Measurements from ENCODE around the gene CDA.

Gene CDA

DNA sequence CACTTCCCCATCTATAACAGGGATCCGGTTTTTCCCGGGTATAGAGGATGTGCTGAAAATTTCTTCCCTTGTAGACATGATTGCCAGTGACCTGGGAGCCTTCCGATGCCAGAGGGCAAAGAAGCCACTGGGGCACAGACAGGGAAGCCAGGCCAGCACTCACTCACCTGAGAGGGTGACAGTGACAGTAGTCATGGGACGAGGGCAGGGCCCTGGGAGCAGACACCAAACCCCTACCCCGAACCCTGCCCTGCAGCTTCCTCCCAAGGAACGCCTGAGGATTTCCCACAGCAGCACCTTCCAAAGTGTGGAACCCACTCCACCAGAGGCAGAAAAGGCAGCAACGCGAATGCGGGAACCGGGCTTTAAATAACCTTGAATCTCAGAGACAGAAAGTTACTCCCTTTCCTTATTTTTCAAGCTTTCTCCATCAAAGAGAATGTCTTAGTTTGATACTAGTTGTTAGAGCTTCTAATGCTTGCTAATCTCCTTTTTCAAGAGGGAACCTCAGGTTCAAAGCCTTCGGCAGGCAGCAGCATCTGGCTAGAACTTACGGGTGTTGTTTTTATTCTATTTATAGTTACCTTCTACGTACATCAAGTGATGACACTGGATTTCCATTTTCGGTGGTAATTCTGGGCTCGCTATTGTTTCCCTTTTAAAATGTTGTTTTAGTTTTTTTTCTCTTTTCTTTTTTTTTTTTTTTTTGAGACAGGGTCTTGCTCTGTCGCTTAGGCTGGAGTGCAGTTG is 69.4 kb downstream of the CDA start:
- no peak for DNase-seq

DNA sequence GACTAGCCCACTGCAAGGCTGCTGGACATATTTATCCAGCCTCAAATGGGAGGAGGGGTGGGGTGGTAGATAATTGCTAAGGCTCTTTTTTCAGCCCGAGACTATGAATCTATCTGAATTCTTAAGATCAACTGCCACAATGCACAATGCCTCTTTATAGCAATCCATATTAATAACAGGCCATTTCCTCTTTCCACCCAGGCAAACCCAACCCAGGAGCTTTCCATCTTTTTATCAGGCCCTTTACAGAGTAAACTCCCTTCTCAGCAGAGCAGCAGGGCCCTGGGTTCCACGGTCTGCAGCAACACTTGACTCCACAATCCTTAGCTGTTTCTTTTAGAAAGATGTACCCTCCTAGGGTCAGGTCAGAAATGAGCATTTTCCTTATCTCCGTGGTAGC is 71.5 kb downstream of the CDA start:
- no peak for DNase-seq

DNA sequence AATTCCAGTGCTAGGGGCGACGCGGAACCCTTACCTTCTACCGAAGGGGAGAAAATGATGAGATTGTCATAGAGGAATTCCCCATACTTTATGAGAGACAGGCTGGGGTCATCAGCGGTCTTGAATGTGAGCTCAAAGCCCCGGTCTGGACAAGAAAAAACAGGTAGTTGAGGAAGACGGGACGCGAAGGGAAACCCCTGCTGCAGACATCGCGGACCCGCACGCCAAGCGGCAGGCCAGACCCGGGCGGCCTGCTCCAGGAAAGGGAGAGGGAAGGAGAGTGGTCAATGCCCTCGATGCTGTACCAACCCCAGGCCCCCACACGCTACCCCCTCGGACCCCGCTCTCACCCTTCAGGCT is 71.9 kb downstream of the CDA start:
- no peak for DNase-seq

DNA sequence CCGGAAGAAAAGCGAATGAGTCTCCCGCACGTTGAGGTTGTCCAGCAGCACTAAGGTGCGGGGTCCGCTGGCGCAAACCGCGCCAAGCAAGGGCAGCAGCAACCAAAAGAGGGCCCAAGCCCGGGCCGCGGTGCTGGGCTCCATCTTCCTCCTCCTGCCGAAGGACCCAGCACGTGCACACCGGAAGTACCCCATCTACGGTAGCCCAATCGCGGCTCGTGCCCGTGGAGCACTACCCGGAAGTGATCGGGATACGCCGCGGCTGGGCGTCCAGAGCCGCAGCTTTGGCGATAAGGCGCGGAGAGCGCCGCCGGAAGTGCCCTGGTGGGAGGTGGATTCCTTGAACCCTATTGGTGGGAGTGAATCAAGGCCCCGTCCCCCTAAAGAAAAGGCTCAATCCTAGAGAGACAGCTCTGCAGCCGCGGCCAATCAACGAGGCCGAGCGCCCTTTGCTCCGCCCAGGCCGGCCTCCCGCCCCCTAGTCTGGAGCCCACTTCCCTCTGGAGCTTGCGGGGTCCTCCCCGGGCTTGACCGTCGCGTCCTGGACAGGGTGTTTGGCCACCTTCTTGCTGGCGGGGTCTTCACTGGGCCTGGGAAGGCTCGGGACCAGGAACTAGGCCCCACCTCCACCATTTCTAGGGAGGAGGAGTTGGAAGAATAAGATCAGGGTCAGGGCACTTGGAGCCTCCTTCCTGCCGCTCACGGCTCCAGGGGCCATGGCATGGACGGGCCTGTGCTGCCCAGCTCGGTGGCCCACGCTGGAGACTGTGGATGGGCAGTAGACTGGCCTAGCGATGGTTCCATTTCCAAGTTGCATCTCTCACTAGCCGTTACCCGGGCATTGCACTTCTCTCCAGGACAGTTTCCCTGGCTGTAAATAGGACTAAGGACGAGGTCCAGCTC is 72.6 kb downstream of the CDA start, which contains the start of gene DDOST:
Gene DDOST, minus strand, starts transcription at position 163 of the 903 bp plus-strand sequence. Its CDS starts 19 bp downstream, at position 144.
- DNase-seq: peak; percentile 96

DNA sequence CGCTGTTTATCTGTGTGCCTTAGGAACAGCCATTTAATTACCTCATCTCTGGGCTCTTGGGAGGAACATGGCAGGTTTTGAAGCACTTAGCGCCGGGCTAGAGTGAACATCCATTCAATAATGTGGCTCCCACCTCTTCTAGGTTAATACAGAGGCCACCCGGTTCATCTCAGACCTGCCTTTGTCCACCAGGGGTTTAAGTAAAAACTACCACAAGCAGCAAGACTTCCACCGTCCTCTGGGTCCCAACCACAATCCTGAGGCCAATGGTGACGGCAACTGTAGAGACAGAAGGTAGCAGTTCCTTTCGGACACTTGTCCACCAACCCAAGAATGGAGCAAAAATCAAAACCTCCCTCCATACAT is 73.2 kb downstream of the CDA start:
- no peak for DNase-seq

DNA sequence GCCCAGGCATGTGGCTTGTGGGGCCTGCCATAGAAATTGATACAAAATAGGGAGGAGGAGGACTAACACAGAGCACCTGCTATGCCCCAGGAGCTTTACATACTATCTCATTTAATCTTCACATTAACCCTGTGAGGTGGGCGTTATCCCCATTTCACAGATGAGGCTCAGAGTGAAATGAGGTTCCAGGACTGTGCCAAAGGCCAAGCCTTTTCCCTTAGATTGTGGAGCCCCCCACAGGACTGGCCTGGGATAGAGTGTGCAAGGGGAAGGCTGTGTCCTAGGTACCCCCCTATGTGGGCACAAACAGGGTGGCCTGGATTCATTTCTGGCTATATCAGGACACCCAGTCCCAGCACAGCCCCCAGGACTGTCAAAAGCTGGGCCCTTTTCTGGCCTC is 74.5 kb downstream of the CDA start:
- no peak for DNase-seq

DNA sequence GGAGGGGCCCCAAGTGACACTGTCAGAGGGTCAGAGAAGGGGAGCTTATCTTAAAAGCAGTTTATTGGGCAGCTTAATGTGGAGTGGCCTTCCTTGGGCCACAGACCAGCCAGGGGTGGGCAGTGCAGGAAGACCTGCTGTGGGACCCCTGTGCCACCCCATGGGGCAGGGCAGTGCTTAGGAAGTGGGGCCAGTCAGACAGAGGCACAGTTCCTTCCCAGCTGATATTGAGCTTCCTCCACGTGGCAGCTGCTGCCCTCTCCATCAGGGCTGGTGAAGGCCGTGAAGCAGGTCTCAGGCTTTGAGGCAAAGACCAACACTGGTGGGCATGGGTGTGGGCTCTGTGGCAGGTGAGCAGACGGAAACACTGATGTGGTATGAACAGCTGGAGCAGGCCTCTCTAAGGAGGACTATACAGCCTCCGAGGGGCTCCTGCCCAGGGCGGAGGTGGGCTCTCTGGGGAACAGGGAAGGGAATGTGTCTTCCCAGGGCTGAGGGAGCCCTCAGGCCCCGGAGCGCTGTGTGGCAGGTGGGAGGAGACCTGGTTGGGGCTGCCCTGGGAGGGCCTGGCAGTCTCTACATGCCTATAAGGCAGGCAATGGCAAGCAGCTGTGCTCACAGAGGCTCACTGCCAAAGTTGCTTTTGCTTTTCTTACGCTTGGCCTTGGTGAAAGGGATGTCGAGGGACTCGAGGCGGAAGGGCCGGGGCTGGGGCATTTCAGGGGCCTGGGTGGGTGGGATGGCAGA is 75.2 kb downstream of the CDA start:
- DNase-seq: no peak

DNA sequence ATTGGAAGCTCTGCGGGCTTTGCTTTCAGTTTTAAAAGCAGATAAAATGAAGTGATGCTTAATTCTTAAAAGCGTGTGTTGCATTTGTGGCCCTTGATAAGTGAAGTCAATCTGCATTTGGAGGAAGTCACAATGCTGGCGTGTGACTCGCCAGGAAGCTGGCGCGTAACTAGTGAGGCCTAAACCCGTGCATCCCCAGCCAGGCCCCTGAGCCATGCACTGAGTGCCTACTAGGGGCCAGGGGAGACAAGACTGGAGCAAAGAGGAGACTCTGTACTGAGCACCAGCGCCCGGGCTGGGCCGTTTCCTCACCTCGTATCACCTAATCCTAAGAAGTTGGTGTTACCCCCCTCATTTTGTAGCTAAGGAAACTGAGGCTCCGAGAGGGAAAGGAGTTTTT is 76.8 kb downstream of the CDA start:
- no peak for DNase-seq

DNA sequence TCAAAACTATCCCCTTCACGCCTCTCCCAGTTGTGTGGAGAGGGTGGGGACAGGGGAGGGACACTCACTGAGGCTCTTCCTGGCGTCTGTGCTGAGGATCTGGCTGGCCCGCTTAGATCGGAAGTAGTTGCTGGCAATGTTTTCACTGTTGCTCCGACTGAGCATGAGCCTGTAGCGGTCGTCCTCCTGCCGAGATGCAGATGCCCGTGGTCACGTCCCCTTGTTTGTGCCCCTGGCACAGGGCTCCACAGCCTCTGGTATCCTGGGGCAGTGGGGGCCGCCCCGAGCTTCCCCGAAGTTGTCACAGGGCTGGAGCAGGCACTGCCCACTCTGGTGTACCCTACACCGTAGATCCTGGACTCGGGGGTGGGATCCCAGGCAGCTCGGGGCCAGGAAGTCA is 77.2 kb downstream of the CDA start:
- no peak for DNase-seq

DNA sequence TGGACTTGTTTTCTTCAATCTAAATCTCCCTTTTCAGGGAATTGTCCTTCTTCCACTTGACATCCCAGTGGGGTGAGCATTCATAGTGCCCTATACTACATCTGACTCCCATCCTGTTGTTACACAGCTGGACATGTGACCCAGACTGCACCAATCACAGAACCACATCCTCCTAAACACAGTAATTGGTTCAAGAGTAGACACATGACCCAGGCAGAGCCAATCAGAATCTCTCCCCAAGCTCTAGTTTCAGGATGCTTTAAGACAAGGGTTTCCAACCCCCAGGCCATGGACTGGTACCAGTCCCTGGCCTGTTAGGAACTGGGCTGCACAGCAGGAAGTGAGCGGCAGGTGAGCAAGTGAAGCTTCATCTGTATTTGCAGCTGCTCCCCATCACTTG is 77.9 kb downstream of the CDA start:
- no peak for DNase-seq

All from activated CD8-positive, alpha-beta memory T cell treated with anti-CD3 and anti-CD28 coated beads, Interleukin-2, amount 50 U/mL, for 48 hours (primary cell).